Prostate gland (tissue), 2 donors: ENCODE measurements around the gene UBAC2. TPM values are rescaled to one million over a fixed set of nuclear protein-coding genes. Genes with fewer than 3 reads are reported as not detected.
A peak's percentile ranks its signal among the peaks of the same experiment; 100 is the strongest.

Source experiments
- DNase-seq: peaks from one replicate; pipeline ENCODE4 v3.0.0-alpha.2; 2019; ENCODE audit warnings: low spot score
- H3K27ac ChIP-seq, 2 donors: fragments of 200-600 bp; sonication (generic); 2 replicates each; pipeline ENCODE4 v1.5.1; 2017 to 2019
- H3K27me3 ChIP-seq: fragments of 200-600 bp; sonication (generic); replicated peaks from 2 replicates; pipeline ENCODE4 v1.5.1; 2019; ENCODE audit not compliant: insufficient read depth
- H3K36me3 ChIP-seq, 2 donors: fragments of 200-600 bp; sonication (generic); 1 replicate in 1 of 2; 2 replicates in 1 of 2; pipeline versions ENCODE4 v1.5.1 to v1.8.1; 2017 to 2019
- H3K4me1 ChIP-seq: fragments of 200-600 bp; sonication (generic); replicated peaks from 2 replicates; pipeline ENCODE4 v1.5.1; 2019
- H3K4me3 ChIP-seq, 2 donors: fragments of 200-600 bp; sonication (generic); 2 replicates each; pipeline ENCODE4 v1.5.1; 2017 to 2019
- H3K9me3 ChIP-seq: fragments of 200-600 bp; sonication (generic); 2 replicates; pipeline ENCODE4 v1.5.1; 2017
- POLR2A ChIP-seq: fragments of 450-650 bp; IDR thresholded peaks from one replicate; pipeline ENCODE4 v1.6.1; 2016; ENCODE audit warnings: antibody characterized with exemption, mild to moderate bottlenecking
- POLR2AphosphoS5 ChIP-seq: sonication (generic); formaldehyde crosslinking; IDR thresholded peaks from one replicate; pipeline ENCODE4 v1.6.1; 2017; ENCODE audit warnings: antibody characterized with exemption
- WGBS: methylation state at CpG from one replicate; pipeline ENCODE4 v1.1.5; 2018; 5-methylcytosine and 5-hydroxymethylcytosine counted together
- intact Hi-C: fragments of 100-400 bp; cut with DNase I; formaldehyde crosslinking; loops from one replicate; pipeline ENCODE4 v1.14.2; 2022
- total RNA-seq, 2 donors: library from RNA; depleted of rRNA; stranded (reverse); fragments of >200 nt; gene quantifications; one replicate each; pipeline ENCODE4 v1.1.0, GENCODE V29; 2016
- TF ChIP-seq, protein P1 (sequence below), 4 experiments: fragments of 200-600 bp in 2 of 4; fragments of 450-650 bp in 2 of 4; sonication (generic) in 2 of 4; IDR thresholded peaks; 1 replicate in 3 of 4; 2 replicates in 1 of 4; pipeline ENCODE4 v1.5.1; 2016 to 2019; ENCODE audit warnings: antibody characterized with exemption in 4 of 4, mild to moderate bottlenecking in 2 of 4, moderate library complexity in 2 of 4

Gene UBAC2
- total RNA-seq, 2 donors from 2014 or later: 60.7 to 86.9 TPM

DNA sequence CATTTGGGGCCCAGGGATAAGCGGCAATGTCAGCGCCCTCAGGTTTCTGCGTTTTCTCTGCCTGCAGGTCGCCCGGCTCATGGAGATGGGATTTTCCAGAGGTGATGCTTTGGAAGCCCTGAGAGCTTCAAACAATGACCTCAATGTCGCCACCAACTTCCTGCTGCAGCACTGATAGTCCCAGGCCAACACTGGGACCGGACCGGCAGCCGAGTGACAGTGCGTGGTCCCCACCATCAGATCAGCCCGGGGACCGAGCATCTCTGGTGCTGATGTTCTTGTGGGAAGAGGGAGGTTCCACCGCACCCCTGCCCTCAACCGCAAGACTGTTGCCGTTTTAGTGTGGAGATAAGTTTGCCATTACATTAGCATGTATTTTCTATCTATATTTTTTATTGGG is 184.5 kb downstream of the UBAC2 start:
- H3K27me3 ChIP-seq: no peaks in the 10 kb centered on the region
- no peak for DNase-seq
- no peaks in the 10 kb centered on the region for H3K4me1 ChIP-seq
- intact Hi-C loops: no loop called here
- H3K36me3 ChIP-seq: no peaks in the 10 kb centered on the region
- H3K4me3 ChIP-seq: no peak overlapping the region
- H3K9me3 ChIP-seq: no peaks in the 10 kb centered on the region
- TF ChIP-seq POLR2A: no peak
- TF ChIP-seq POLR2AphosphoS5: no peak
- TF ChIP-seq, protein P1, sequence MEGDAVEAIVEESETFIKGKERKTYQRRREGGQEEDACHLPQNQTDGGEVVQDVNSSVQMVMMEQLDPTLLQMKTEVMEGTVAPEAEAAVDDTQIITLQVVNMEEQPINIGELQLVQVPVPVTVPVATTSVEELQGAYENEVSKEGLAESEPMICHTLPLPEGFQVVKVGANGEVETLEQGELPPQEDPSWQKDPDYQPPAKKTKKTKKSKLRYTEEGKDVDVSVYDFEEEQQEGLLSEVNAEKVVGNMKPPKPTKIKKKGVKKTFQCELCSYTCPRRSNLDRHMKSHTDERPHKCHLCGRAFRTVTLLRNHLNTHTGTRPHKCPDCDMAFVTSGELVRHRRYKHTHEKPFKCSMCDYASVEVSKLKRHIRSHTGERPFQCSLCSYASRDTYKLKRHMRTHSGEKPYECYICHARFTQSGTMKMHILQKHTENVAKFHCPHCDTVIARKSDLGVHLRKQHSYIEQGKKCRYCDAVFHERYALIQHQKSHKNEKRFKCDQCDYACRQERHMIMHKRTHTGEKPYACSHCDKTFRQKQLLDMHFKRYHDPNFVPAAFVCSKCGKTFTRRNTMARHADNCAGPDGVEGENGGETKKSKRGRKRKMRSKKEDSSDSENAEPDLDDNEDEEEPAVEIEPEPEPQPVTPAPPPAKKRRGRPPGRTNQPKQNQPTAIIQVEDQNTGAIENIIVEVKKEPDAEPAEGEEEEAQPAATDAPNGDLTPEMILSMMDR (IDR thresholded peaks at IDR 0.05): no peak
- no peak overlapping the region for H3K27ac ChIP-seq
- 97% methylated on average over 15 of the region's 15 CpGs for WGBS

DNA sequence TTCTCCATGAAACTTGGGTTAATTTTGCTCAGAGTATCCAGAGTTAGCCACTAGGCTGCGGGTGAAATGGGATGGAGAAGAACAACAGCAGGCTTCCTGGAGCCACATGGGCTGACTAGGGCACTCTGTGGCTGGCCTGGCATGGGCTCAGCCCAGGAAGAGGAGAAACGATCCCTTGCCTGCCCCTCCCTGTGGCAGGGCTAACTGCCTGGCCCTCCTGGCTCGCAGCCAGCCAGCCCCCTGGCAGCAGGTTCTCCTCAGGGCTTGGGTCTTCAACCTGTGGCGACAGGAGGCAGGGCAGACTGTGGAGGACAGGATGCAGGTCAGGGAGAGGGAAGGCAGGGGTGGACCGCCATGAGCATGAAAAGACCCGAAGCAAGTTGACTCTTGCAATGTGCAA is 185.3 kb downstream of the UBAC2 start:
- no peak for DNase-seq
- no peaks in the 10 kb centered on the region for H3K9me3 ChIP-seq
- no peaks in the 10 kb centered on the region for H3K36me3 ChIP-seq
- no peak overlapping the region for H3K4me3 ChIP-seq
- intact Hi-C loops: no loop called here
- no peak overlapping the region for H3K27ac ChIP-seq
- no peaks in the 10 kb centered on the region for H3K4me1 ChIP-seq
- WGBS: 80% methylated on average over 6 of the region's 6 CpGs
- TF ChIP-seq POLR2AphosphoS5: no peak
- TF ChIP-seq, protein P1 (IDR thresholded peaks at IDR 0.05): no peak
- TF ChIP-seq POLR2A: no peak
- no peaks in the 10 kb centered on the region for H3K27me3 ChIP-seq

DNA sequence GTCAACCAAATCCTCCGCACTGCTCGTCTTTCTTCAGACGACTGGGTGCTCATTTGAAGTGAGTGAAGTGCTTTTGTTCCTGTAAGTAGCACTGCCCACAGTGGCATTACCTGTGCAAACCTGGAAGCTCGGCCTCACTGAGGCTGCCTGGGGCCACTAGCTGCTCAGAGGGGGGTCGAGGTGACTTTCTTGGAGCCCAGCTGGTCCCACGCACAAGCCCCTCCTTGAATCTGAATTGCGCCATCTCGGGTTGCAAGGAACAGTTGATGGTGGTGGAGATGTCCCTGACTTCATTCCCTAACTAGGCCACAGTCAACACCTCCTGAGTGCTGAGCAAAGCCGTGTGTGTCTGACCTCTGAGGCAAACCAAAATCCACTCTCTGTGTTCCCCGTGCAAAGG is 185.8 kb downstream of the UBAC2 start:
- TF ChIP-seq, protein P1 (IDR thresholded peaks at IDR 0.05): no peak
- TF ChIP-seq POLR2A: no peak
- TF ChIP-seq POLR2AphosphoS5: no peak
- no peak for DNase-seq
- H3K4me3 ChIP-seq: no peak overlapping the region
- H3K27ac ChIP-seq: no peak overlapping the region
- H3K36me3 ChIP-seq: no peaks in the 10 kb centered on the region
- WGBS: 72% methylated on average over 10 of the region's 10 CpGs
- H3K27me3 ChIP-seq: no peaks in the 10 kb centered on the region
- intact Hi-C loops: no loop called here
- no peaks in the 10 kb centered on the region for H3K9me3 ChIP-seq
- no peaks in the 10 kb centered on the region for H3K4me1 ChIP-seq

DNA sequence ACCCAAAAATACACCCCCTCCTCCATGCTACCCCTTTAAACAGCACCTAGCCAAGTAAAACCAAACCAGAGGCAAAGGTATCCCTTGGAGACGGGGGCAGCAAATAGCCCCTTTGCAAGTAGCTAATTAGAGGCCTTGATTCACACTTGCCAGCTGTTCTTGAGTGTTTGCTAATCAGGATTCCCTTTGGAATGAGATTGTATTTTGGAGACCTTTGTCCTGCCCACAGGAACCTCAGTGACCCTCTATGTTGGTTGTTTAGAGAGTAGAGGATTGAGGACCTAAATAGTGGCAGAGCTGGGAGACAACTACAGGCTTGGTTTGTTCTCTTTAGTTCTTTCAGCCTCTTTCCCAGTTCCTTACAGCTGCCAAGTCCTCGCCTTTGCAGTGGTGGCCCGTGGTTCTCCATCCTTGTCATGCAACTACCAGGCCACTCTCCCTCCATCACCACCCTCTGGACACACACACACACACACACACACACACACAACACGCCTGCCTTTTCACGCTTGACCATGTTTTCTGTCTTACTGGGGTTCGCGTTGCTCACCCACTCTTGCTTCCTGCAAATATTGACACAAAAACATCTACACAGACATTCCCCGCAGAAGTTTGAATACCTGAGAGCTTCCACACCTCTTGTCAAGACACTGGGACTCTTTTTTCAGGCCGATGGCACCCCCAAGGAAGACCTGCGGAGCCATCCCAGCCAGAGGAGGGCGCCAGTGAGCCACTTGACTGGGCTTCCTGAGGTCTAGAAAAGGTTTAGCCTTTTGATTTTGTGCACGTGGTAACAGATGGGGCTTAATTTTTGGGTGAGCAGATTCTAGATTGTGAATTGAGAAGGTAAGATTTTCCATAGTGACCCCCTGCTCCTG is 186.5 kb downstream of the UBAC2 start:
- Histone ChIP-seq H3K9me3 (no peaks in the 10 kb centered on the region), H3K27me3 (no peaks in the 10 kb centered on the region), H3K4me3 (no peak overlapping the region), H3K36me3 (no peaks in the 10 kb centered on the region), H3K27ac (no peak overlapping the region), H3K4me1 (no peaks in the 10 kb centered on the region)
- intact Hi-C loops: no loop called here
- no peak for DNase-seq
- 73% methylated on average over 12 of the region's 12 CpGs for WGBS
- TF ChIP-seq POLR2AphosphoS5: no peak
- TF ChIP-seq POLR2A: no peak
- TF ChIP-seq, protein P1 (IDR thresholded peaks at IDR 0.05): peak in 3 of 4 experiments; percentile 12 to 32 (median 14)
